Measurements from ENCODE around the gene GCAT. TPM values are rescaled to one million over a fixed set of nuclear protein-coding genes. Genes with fewer than 3 reads are reported as not detected.

The GCAT gene
- total RNA-seq, 1 donor from 2014 or later = 25.5 TPM

Other genes starting within 250 kb of the GCAT start
- 0.74 and 1.1 TPM in 2 replicates for gene CDC42EP1, start 247.5 kb upstream of the GCAT start, total RNA-seq
- gene LGALS2, start 227.8 kb upstream of the GCAT start, total RNA-seq = not detected in 2 replicates
- gene GGA1, start 199.1 kb upstream of the GCAT start, total RNA-seq = 69.3 and 71.2 TPM in 2 replicates
- 117 and 122 TPM in 2 replicates for gene SH3BP1, start 168.3 kb upstream of the GCAT start, total RNA-seq
- 40.1 and 41.9 TPM in 2 replicates for gene PDXP, start 149.2 kb upstream of the GCAT start, total RNA-seq
- gene LGALS1, start 132.3 kb upstream of the GCAT start, total RNA-seq = 892 and 921 TPM in 2 replicates
- gene NOL12, start 121.6 kb upstream of the GCAT start, total RNA-seq = 55.4 and 60.6 TPM in 2 replicates
- gene TRIOBP, start 110.9 kb upstream of the GCAT start, total RNA-seq = 37.2 and 43.3 TPM in 2 replicates
- gene GALR3, start 15.4 kb downstream of the GCAT start, total RNA-seq = 0.28 and 0.32 TPM in 2 replicates
- gene ANKRD54, start 36.4 kb downstream of the GCAT start, total RNA-seq = 24.7 and 27.3 TPM in 2 replicates
- 462 and 480 TPM in 2 replicates for gene EIF3L, start 41.5 kb downstream of the GCAT start, total RNA-seq
- gene MICALL1, start 98.4 kb downstream of the GCAT start, total RNA-seq = 22.7 and 29.1 TPM in 2 replicates
- not detected in 2 replicates for gene C22orf23, start 145.7 kb downstream of the GCAT start, total RNA-seq
- gene POLR2F, start 145.8 kb downstream of the GCAT start, total RNA-seq = 92.6 and 96.5 TPM in 2 replicates
- not detected in 2 replicates for gene SOX10, start 176.6 kb downstream of the GCAT start, total RNA-seq
- gene PICK1, start 249.5 kb downstream of the GCAT start, total RNA-seq = 9.1 and 9.5 TPM in 2 replicates